Lung (tissue), 12 donors: ENCODE data around the gene ADAM33. TPM values are rescaled to one million over a fixed set of nuclear protein-coding genes. Genes with fewer than 3 reads are reported as not detected.
A peak's percentile ranks its signal among the peaks of the same experiment; 100 is the strongest.

ENCODE experiments used
- ATAC-seq: fragments of 200-7000 bp; cut with Tn5 transposase; one replicate; pipeline ENCODE4 v1.9.1; 2020; ENCODE audit warnings: moderate number of reproducible peaks; ENCODE audit not compliant: insufficient read depth, low FRiP score
- DNase-seq, 3 donors: peaks; one replicate each; pipeline ENCODE4 v3.0.0-alpha.2; 2013 to 2017
- H3K27ac ChIP-seq, 2 donors: one replicate each; pipeline ENCODE4 v1.5.1; 2013; ENCODE audit warnings: mild to moderate bottlenecking in 2 of 2, moderate library complexity in 2 of 2, control low read depth in 1 of 2, inconsistent platforms in 1 of 2, low read depth in 1 of 2, low read length in 1 of 2
- H3K27me3 ChIP-seq, 3 donors: one replicate each; pipeline ENCODE4 v1.5.1; 2013; ENCODE audit warnings: low read length in 2 of 3; ENCODE audit not compliant: control insufficient read depth in 3 of 3, insufficient read depth in 3 of 3
- H3K36me3 ChIP-seq, 4 donors: one replicate each; pipeline ENCODE4 v1.5.1; 2013; ENCODE audit warnings: low read length in 4 of 4, mild to moderate bottlenecking in 1 of 4, moderate library complexity in 1 of 4; ENCODE audit not compliant: control insufficient read depth in 4 of 4, insufficient read depth in 4 of 4
- H3K4me1 ChIP-seq, 5 donors: one replicate each; pipeline ENCODE4 v1.5.1; 2013; ENCODE audit warnings: low read length in 5 of 5, mild to moderate bottlenecking in 2 of 5, moderate library complexity in 1 of 5; ENCODE audit not compliant: control insufficient read depth in 5 of 5, insufficient read depth in 5 of 5
- H3K4me3 ChIP-seq: one replicate; pipeline ENCODE4 v1.5.1; 2013; ENCODE audit warnings: mild to moderate bottlenecking, control low read depth, moderate library complexity
- H3K9ac ChIP-seq, 2 donors: one replicate each; pipeline ENCODE4 v1.5.1; 2013; ENCODE audit warnings: low read length in 2 of 2, control low read depth in 1 of 2; ENCODE audit not compliant: insufficient read depth in 1 of 2
- H3K9me3 ChIP-seq, 4 donors: one replicate each; pipeline ENCODE4 v1.5.1; 2013; ENCODE audit warnings: low read length in 3 of 4, mild to moderate bottlenecking in 1 of 4, moderate library complexity in 1 of 4; ENCODE audit not compliant: control insufficient read depth in 4 of 4, insufficient read depth in 3 of 4
- CTCF ChIP-seq: IDR thresholded peaks from 2 replicates; pipeline ENCODE4 v1.5.1; 2012; ENCODE audit warnings: mild to moderate bottlenecking; ENCODE audit errors: control extremely low read depth, extremely low read depth
- WGBS, 2 donors: extraction: QIAGEN DNeasy Blood & Tissue Kit; methylation state at CpG; one replicate each; pipeline ENCODE4 v1.1.7; 2013; 5-methylcytosine and 5-hydroxymethylcytosine counted together
- polyA plus RNA-seq, 2 donors: library from polyadenylated mRNA; stranded (reverse); fragments of 200-250 nt; gene quantifications; one replicate each; pipeline ENCODE4 v1.2.1, GENCODE V29; 2013
- total RNA-seq, 2 donors: library from RNA; depleted of rRNA in 1 of 2; stranded (reverse); fragments of >200 nt in 1 of 2; gene quantifications; one replicate each; pipeline ENCODE4 v1.2.1, GENCODE V29; 2014 to 2021
- donor health status: control.
- donor health status: control.
- donor health status: Bipolar disorder and iron deficiency.
- donor health status: healthy.
- donor health status: DM: yes; HTN: yes; CAD: no.

The ADAM33 gene
- total and polyA plus RNA-seq, 4 donors, result 3.2 to 16.4 (median 8.1) TPM

GRCh38 chr20:3672547-3673171 lies 9.2 kb downstream of the ADAM33 start:
- Histone ChIP-seq H3K4me3 (no peak overlapping the region), H3K9ac (no peak overlapping the region), H3K9me3 (peaks cover 0 to 4% (median 0%) of the 10 kb centered on the region in 4 donors), H3K27me3 (peaks cover 0 to 40% (median 5%) of the 10 kb centered on the region in 3 donors), H3K36me3 (no peaks in the 10 kb centered on the region), H3K27ac (no peak overlapping the region), H3K4me1 (peaks cover 0 to 14% (median 0%) of the 10 kb centered on the region in 5 donors)
- DNase-seq, result peak in 1 of 3 donors; percentile 22
- TF ChIP-seq CTCF, result no peak
- 6 to 11% methylated on average over 56 to 58 of the region's 58 CpGs for WGBS, 2 donors
- no peak for ATAC-seq

- Histone ChIP-seq H3K36me3 (no peaks in the 10 kb centered on the region), H3K4me3 (no peak overlapping the region), H3K27ac (no peak overlapping the region), H3K4me1 (peaks cover 0 to 8% (median 0%) of the 10 kb centered on the region in 5 donors), H3K9me3 (peaks cover 0 to 4% (median 0%) of the 10 kb centered on the region in 4 donors), H3K27me3 (peaks cover 0 to 40% (median 5%) of the 10 kb centered on the region in 3 donors), H3K9ac (no peak overlapping the region)
- no peak for TF ChIP-seq CTCF
- whole genome bisulfite sequencing, 2 donors, result 43 to 52% methylated on average over 23 of the region's 23 CpGs
- DNase-seq, result no peak
- no peak for ATAC-seq
Observed at GRCh38 chr20:3671986-3672546, 9.7 kb downstream of the ADAM33 start.

GRCh38 chr20:3670945-3671344 lies 10.9 kb downstream of the ADAM33 start:
- peaks cover 0 to 39% (median 5%) of the 10 kb centered on the region in 3 donors for H3K27me3 ChIP-seq
- TF ChIP-seq CTCF, result no peak
- H3K36me3 ChIP-seq, result no peaks in the 10 kb centered on the region
- no peak overlapping the region for H3K9ac ChIP-seq
- no peak overlapping the region for H3K4me3 ChIP-seq
- H3K9me3 ChIP-seq, result peaks cover 0 to 4% (median 0%) of the 10 kb centered on the region in 4 donors
- WGBS, 2 donors, result 77 to 82% methylated on average over 10 of the region's 10 CpGs
- DNase-seq (no peak), ATAC-seq (no peak)
- no peak overlapping the region for H3K27ac ChIP-seq
- peaks cover 0 to 9% (median 0%) of the 10 kb centered on the region in 5 donors for H3K4me1 ChIP-seq
